ENCODE measurements around the gene NOL3. TPM values are rescaled to one million over a fixed set of nuclear protein-coding genes. Genes with fewer than 3 reads are reported as not detected.

NOL3 gene
- total RNA-seq, 1 donor from 2014 or later: 55.6 TPM

GRCh38 chr16:67150833-67151396 lies 19.4 kb upstream of the NOL3 start, which contains the start of gene B3GNT9:
B3GNT9 (minus strand) TSS chr16:67150998; CDS start chr16:67150485, 513 bp downstream.
- Histone ChIP-seq H3K4me3 (peak within 1 kb of the TSS; percentile 68), H3K36me3 (peaks cover 37% of the 10 kb centered on the region), H3K27me3 (ENCODE audit: low read depth) (peaks cover 12% of the 10 kb centered on the region), H3K27ac (peak within 1 kb of the TSS; percentile 84), H3K9me3 (no peaks in the 10 kb centered on the region), H3K4me1 (peaks cover 33% of the 10 kb centered on the region)
- ATAC-seq (peak; percentile 82 to 86), DNase-seq (peak; percentile 84)
- intact Hi-C loops (cut with DNase I): loop anchor here (10.0 kb wide), 1 partner anchor 176 kb away; no protein-coding TSS in a partner anchor
- TF ChIP-seq CTCF (IDR thresholded peaks at IDR 0.05): no peak

GRCh38 chr16:67151431-67152097 lies 18.8 kb upstream of the NOL3 start:
- TF ChIP-seq CTCF (IDR thresholded peaks at IDR 0.05): no peak
- peaks cover 30% of the 10 kb centered on the region for H3K36me3 ChIP-seq
- H3K4me3 ChIP-seq: peak overlapping the region; percentile 68
- DNase-seq (no peak), ATAC-seq (no peak)
- H3K4me1 ChIP-seq: peaks cover 33% of the 10 kb centered on the region
- peak overlapping the region; percentile 84 for H3K27ac ChIP-seq
- peaks cover 12% of the 10 kb centered on the region for H3K27me3 ChIP-seq (ENCODE audit: low read depth)
- intact Hi-C loops (cut with DNase I): loop anchor here (10.0 kb wide), 1 partner anchor 177 kb away; no protein-coding TSS in a partner anchor
- H3K9me3 ChIP-seq: no peaks in the 10 kb centered on the region

GRCh38 chr16:67154578-67155294 lies 15.6 kb upstream of the NOL3 start:
- intact Hi-C loops (cut with DNase I): loop anchor here (10.0 kb wide), 1 partner anchor 180 kb away; no protein-coding TSS in a partner anchor
- peaks cover 41% of the 10 kb centered on the region for H3K4me1 ChIP-seq
- DNase-seq: no peak

GRCh38 chr16:67155295-67156142 lies 14.8 kb upstream of the NOL3 start:
- TF ChIP-seq CTCF (IDR thresholded peaks at IDR 0.05): peak; percentile 99
- Histone ChIP-seq H3K36me3 (peaks cover 4% of the 10 kb centered on the region), H3K4me1 (peaks cover 33% of the 10 kb centered on the region), H3K27ac (no peak overlapping the region), H3K9me3 (no peaks in the 10 kb centered on the region), H3K27me3 (ENCODE audit: low read depth) (peaks cover 5% of the 10 kb centered on the region), H3K4me3 (no peak overlapping the region)
- ATAC-seq (peak; percentile 62 to 75), DNase-seq (peak; percentile 85)
- intact Hi-C loops (cut with DNase I): loop anchor here (10.0 kb wide), 1 partner anchor 181 kb away; no protein-coding TSS in a partner anchor

More at GRCh38 chr16:67154578-67155294, 15.6 kb upstream of the NOL3 start:
- H3K27me3 ChIP-seq (ENCODE audit: low read depth): peaks cover 12% of the 10 kb centered on the region
- no peak for TF ChIP-seq CTCF (IDR thresholded peaks at IDR 0.05)
- no peak overlapping the region for H3K27ac ChIP-seq
- ATAC-seq: no peak
- H3K9me3 ChIP-seq: no peaks in the 10 kb centered on the region
- no peak overlapping the region for H3K4me3 ChIP-seq
- peaks cover 4% of the 10 kb centered on the region for H3K36me3 ChIP-seq

Measured in lower lobe of right lung (tissue), 2 donors.